ENCODE data around the gene ADCY4. TPM values are rescaled to one million over a fixed set of nuclear protein-coding genes. Genes with fewer than 3 reads are reported as not detected.
"Not testable (repeated sequence)": the region's sequence is repeated elsewhere in the genome, so short reads cannot be mapped to it uniquely, and the experiment has no call there.

Gene ADCY4
- total RNA-seq, 1 donor from 2014 or later, result 115 TPM

- peak; percentile 61 for DNase-seq (ENCODE audit: extremely low read depth, low read depth, low spot score)
Measured at GRCh38 chr14:24367514-24368211, 32.8 kb upstream of the ADCY4 start, which contains the start of gene NFATC4. Gene NFATC4, plus strand, starts transcription at chr14:24368184. Its CDS starts 157 bp downstream, at chr14:24368341.

GRCh38 chr14:24366721-24367513, 32.0 kb upstream of the ADCY4 start:
- DNase-seq (ENCODE audit: extremely low read depth, low read depth, low spot score), result peak; percentile 44

- DNase-seq (ENCODE audit: extremely low read depth, low read depth, low spot score), result no peak
Measured at GRCh38 chr14:24366413-24366720, 31.5 kb upstream of the ADCY4 start.

DNA sequence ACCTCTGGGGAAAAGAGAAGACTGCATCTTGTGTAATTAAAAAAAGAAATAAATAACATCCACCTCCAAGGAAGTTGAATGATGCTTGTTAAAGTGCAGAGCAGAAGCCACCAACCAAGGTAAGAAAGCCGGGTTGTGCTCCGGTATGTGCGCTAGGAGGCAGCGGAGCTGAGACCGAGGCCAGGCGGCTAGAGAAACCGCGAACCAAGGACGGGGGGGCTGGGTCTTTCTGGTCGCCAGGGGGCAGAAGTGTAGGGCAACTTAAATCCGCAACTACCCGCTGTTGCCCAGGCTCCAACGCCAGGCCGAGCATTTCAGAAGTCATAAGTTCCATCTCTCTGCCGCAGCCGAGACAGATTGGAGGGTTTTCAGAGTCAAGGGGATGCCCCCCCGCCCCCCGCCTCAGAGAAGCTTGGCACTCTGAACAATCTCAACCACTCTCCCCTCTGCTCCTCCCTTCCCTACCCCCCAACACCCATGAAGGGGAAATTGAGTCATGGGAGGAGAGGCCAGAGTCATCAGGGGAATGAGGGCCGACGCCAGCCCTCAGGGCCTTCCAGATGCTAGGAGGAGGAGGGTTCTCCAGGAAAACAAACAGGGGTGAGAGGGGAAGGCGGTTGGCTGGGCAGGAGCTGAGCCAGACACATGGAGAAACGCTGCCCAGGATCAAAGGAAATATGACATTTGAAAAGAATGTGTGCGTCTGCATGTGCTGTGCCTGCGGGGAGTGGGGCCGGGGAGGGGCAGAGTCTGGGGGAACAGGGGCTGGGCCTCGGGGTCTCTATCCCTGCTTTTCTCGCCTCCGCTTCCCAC, 30.9 kb upstream of the ADCY4 start:
- peak; percentile 83 for DNase-seq (ENCODE audit: extremely low read depth, low read depth, low spot score)

GRCh38 chr14:24364841-24365240, 30.0 kb upstream of the ADCY4 start:
- no peak for DNase-seq (ENCODE audit: extremely low read depth, low read depth, low spot score)

- no peak for DNase-seq (ENCODE audit: extremely low read depth, low read depth, low spot score)
Measured at GRCh38 chr14:24363401-24363800, 28.5 kb upstream of the ADCY4 start.

DNA sequence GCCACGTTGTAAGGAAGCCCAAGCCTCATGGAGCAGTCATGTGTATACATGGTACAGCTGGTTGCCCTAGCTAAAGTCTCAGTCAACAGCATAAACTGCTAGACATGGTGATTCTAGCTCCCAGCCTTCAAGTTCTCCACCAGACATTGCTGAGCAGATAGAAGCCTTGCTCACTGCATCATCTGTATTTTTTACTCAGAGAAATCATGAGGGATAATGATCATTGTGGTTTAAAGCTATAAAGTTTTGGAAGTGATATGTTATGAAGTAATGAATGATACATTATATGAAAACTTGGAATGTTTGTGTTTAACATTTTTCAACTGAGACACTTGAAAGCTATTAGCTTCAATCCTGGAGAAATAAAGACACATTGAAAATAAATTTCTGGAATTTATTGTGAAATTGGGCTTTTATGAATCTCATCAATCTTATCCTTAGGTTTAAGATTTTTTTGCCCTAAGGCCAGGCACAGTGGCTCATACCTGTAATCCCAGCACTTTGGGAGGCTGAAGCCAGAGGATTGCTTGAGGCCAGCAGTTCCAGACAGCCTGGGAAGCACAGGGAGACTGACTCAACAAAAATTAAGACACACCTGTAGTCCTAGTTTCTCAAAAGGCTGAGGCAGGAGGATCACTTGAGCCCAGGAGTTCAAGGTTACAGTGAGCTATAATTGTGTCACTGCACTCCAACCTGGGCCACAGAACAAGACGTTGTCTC, 27.5 kb upstream of the ADCY4 start:
- no peak for DNase-seq (ENCODE audit: extremely low read depth, low read depth, low spot score)

DNA sequence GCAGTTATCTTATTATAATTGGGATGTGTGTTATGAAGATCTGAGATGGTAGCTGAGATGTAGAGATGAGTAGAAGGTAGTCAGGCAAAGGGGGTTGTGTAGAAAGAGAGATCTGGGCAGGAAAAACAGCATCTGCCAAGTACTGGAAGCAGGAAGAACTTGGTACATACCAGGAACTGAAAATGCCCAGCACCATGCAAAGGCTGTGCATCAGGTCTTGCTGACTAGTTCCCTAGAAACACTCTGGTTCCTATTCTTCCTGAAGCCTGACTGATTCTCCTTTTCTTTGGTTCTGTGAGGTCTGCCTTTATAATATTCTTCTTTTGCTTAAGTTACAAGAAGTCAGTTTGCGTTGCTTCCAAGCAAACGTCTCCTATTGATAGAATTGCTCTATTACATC, 26.5 kb upstream of the ADCY4 start:
- no peak for DNase-seq (ENCODE audit: extremely low read depth, low read depth, low spot score)

DNA sequence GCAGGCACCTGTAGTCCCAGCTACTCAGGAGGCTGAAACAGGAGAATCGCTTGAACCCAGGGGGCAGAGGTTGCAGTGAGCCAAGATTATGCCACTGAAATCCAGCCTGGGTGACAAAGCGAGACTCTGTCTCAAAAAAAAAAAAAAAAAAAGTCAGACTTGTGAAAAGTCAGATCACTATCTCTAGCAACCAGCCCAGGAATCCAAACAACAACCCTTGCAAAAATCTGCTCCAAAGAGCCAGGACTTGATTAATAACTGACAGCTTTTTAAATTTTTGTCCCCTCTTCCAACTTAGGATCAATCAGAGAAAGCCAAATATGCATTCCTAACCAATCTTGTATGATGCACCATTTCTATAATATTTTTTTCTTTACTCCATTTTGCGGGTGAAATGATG, 25.4 kb upstream of the ADCY4 start:
- no peak for DNase-seq (ENCODE audit: extremely low read depth, low read depth, low spot score)

- no peak for DNase-seq (ENCODE audit: extremely low read depth, low read depth, low spot score)
Measured at GRCh38 chr14:24356208-24356607, 21.3 kb upstream of the ADCY4 start.

DNA sequence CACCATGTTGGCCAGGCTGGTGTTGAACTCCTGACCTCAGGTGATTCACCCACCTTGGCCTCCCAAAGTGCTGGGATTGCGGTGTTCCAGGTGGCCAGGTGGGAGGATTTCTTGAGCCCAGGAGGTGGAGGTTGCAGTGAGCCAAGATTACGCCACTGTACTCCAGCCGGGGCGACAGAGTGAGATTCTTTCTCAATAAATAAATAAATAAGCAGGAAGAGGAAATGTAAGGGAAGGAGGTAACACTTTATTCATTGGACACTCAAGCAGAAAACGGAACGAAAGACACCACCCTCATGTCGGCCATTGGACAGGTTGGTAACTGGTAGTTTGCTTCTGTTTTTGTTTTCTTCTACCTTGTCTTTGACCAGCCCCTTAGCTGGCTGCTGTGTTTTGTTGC, 20.1 kb upstream of the ADCY4 start:
- no peak for DNase-seq (ENCODE audit: extremely low read depth, low read depth, low spot score)

DNA sequence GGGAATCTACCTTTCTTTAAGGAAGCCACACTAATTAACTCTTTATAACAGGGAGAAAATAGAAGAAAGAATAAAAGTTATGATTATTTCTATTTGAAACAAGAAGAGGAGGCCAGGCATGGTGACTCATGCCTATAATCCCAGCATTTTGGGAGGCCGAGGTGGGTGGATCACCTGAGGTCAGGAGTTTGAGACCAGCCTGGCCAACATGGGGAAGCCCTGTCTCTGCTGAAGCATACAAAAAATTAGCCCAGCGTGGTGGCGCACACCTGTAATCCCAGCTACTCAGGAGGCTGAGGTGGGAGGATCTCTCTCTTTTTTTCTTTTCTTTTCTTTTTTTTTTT, 19.6 kb upstream of the ADCY4 start:
- DNase-seq (ENCODE audit: extremely low read depth, low read depth, low spot score), result not testable (repeated sequence)

- DNase-seq (ENCODE audit: extremely low read depth, low read depth, low spot score), result no peak
Measured at GRCh38 chr14:24353559-24354481, 18.9 kb upstream of the ADCY4 start.

DNA sequence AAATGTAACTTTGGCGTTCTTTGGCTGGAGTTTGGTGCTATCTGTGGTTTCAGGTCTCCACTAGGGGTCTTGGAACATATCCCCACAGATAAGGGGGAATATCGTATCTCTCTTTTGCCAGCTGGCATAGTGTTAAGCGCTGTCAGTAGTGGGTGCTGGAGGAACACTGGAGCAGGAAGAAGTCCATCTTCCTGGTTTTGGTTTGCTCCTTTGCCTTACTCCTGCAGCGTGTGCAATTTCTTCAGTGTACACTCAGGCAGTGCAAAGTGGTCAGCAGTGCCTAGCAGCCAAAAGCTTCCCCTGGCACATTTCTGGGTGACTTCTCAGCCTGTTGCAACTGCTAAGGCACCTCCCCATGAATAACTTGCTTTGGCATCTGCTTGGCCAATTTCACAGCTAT, 16.6 kb upstream of the ADCY4 start:
- no peak for DNase-seq (ENCODE audit: extremely low read depth, low read depth, low spot score)

DNA sequence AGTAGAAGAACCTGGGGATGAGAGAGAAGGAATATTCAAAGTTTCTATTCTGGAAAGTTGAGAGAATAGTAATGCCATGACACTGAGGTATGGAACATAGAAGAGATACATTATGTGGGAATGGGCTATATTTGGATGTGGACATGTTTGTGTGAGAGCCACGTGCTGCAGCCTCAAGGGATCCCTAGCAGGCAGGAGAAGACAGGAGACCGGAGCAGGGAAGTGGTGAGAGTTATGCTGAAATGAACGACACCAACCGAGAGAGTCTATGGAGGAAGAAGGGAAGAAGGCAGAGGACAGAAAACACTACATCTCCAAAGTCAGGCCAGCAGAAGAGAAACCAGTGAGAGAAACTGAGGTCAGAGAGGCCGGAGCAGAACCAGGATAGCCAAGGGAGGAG, 14.9 kb upstream of the ADCY4 start:
- no peak for DNase-seq (ENCODE audit: extremely low read depth, low read depth, low spot score)

DNA sequence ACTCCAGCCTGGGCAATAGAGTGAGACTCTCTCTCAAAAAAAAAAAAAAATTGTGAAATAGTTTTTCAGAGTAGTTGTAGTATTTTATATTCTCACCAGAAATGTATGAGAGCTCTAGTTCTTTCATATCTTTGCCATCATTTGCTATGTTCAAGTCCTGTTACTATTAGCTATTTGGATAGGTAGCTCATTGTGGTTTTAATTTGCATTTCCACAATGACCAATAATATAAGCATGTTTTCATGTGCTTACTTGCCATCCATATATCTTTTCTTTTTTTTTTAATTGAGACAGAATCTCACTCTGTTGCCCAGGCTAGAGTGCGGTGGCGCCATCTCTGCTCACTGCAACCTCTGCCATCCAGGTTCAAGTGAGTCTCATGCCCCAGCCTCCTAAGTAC, 13.3 kb upstream of the ADCY4 start:
- DNase-seq (ENCODE audit: extremely low read depth, low read depth, low spot score), result no peak

- no peak for DNase-seq (ENCODE audit: extremely low read depth, low read depth, low spot score)
Measured at GRCh38 chr14:24347134-24347533, 12.3 kb upstream of the ADCY4 start.

DNA sequence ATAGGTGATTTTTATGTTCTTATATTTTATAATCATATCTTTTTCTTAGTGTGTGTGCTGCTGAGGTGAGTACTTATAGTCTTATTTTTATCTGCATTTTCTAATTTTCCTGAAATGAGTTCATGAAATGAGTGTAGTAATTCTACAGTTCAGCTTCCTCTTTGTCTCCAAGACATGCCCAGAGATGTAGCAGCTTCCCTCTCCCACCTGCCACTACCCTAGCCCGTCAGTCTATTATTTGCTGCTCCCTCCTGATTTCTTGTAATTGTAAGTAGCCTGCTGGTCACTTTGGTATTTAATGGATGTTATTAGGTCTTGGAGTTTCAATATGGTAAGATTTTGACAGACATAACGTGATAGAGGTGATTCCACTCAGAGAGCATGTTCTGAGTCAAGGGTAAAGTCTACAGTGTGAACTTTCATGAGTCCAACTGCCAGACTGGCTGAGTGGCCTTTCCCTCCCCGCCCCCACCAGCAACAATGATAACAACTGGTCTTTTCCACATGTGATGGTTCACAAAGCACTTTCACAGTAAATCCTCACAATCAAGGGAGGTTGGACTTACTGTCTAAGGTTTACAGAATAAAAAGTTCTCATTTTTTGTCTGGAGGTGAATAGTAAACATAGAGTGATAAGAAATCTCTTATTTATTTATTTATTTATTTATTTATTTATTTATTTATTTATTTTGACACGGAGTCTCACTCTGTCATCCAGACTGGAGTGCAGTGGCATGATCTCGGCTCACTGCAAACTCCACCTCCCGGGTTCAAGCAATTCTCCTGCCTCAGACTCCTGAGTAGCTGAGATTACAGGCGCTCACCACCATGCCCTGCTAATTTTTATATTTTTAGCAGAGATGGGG, 9.2 kb upstream of the ADCY4 start:
- no peak for DNase-seq (ENCODE audit: extremely low read depth, low read depth, low spot score)

DNA sequence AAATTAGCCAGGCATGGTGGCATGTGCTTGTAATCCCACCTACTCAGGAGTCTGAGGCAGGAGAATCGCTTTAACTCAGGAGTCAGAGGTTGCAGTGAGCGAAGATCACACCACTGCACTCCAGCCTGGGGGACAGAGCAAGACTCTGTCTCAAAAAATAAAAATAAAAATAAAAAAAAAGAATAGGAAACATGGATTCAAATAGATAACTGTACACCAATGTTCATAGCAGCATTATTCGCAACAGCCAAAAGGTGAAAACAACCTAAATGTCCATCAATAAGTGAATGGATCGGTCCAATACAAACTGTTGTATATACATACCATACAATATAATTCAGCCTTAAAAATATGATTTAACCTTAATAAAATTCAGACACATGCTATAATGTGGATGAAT, 8.0 kb upstream of the ADCY4 start:
- DNase-seq (ENCODE audit: extremely low read depth, low read depth, low spot score), result no peak
